Stimulated activated naive CD8-positive, alpha-beta T cell treated with anti-CD3 and anti-CD28 coated beads, Interleukin-15, Interleukin-2, amounts not matched to agents 100 ng/mL and 50 ng/mL, for 24 hours (primary cell): ENCODE data around the gene MYL9.

Experiments
- H3K27ac Mint-ChIP-seq: one replicate; pipeline ENCODE4 v1.8.0; 2021; ENCODE audit warnings: mild to moderate bottlenecking, mixed read lengths
- H3K27me3 Mint-ChIP-seq: one replicate; pipeline ENCODE4 v1.8.0; 2021; ENCODE audit warnings: mixed read lengths
- H3K36me3 Mint-ChIP-seq: one replicate; pipeline ENCODE4 v1.8.0; 2021; ENCODE audit warnings: low read depth, mixed read lengths
- H3K4me1 Mint-ChIP-seq: one replicate; pipeline ENCODE4 v1.8.0; 2021; ENCODE audit warnings: low read depth, mixed read lengths
- H3K4me3 Mint-ChIP-seq: one replicate; pipeline ENCODE4 v1.8.0; 2021; ENCODE audit warnings: mild to moderate bottlenecking, mixed read lengths
- H3K9me3 Mint-ChIP-seq: one replicate; pipeline ENCODE4 v1.8.0; 2021; ENCODE audit warnings: mixed read lengths

Gene MYL9

GRCh38 chr20:36541227-36541767 lies at the start of gene MYL9:
Gene MYL9, plus strand, starts transcription at chr20:36541519. Its CDS starts 3,366 bp downstream, at chr20:36544885.
- Mint-ChIP-seq H3K36me3 (no peaks in the 10 kb centered on the region), H3K27me3 (no peaks in the 10 kb centered on the region), H3K4me3 (no peak within 1 kb of the TSS), H3K27ac (no peak within 1 kb of the TSS), H3K9me3 (no peaks in the 10 kb centered on the region), H3K4me1 (peaks cover 3% of the 10 kb centered on the region)

GRCh38 chr20:36491901-36492617 lies 49.3 kb upstream of the MYL9 start:
- Mint-ChIP-seq H3K27me3 (no peaks in the 10 kb centered on the region), H3K4me1 (peaks cover 33% of the 10 kb centered on the region), H3K4me3 (no peak overlapping the region), H3K9me3 (no peaks in the 10 kb centered on the region), H3K27ac (peak overlapping the region; percentile 84), H3K36me3 (no peaks in the 10 kb centered on the region)

- Mint-ChIP-seq H3K27ac (no peak overlapping the region), H3K36me3 (no peaks in the 10 kb centered on the region), H3K4me1 (peaks cover 33% of the 10 kb centered on the region), H3K4me3 (no peak overlapping the region), H3K9me3 (no peaks in the 10 kb centered on the region), H3K27me3 (no peaks in the 10 kb centered on the region)
Observed at GRCh38 chr20:36493051-36493800, 48.1 kb upstream of the MYL9 start.

GRCh38 chr20:36493801-36494114 lies 47.6 kb upstream of the MYL9 start:
- no peak overlapping the region for H3K27ac Mint-ChIP-seq
- H3K4me1 Mint-ChIP-seq, result peaks cover 33% of the 10 kb centered on the region
- H3K27me3 Mint-ChIP-seq, result no peaks in the 10 kb centered on the region
- no peaks in the 10 kb centered on the region for H3K36me3 Mint-ChIP-seq
- no peak overlapping the region for H3K4me3 Mint-ChIP-seq
- H3K9me3 Mint-ChIP-seq, result no peaks in the 10 kb centered on the region

GRCh38 chr20:36496707-36497669 lies 44.3 kb upstream of the MYL9 start:
- H3K9me3 Mint-ChIP-seq, result no peaks in the 10 kb centered on the region
- H3K27me3 Mint-ChIP-seq, result no peaks in the 10 kb centered on the region
- H3K4me3 Mint-ChIP-seq, result no peak overlapping the region
- peaks cover 8% of the 10 kb centered on the region for H3K36me3 Mint-ChIP-seq
- H3K27ac Mint-ChIP-seq, result no peak overlapping the region
- peaks cover 25% of the 10 kb centered on the region for H3K4me1 Mint-ChIP-seq

- H3K4me3 Mint-ChIP-seq, result no peak overlapping the region
- no peak overlapping the region for H3K27ac Mint-ChIP-seq
- H3K36me3 Mint-ChIP-seq, result peaks cover 9% of the 10 kb centered on the region
- H3K4me1 Mint-ChIP-seq, result peaks cover 17% of the 10 kb centered on the region
- H3K27me3 Mint-ChIP-seq, result no peaks in the 10 kb centered on the region
- H3K9me3 Mint-ChIP-seq, result no peaks in the 10 kb centered on the region
Observed at GRCh38 chr20:36497856-36498255, 43.5 kb upstream of the MYL9 start.

GRCh38 chr20:36498386-36499179 lies 42.7 kb upstream of the MYL9 start:
- H3K36me3 Mint-ChIP-seq, result peaks cover 13% of the 10 kb centered on the region
- H3K27me3 Mint-ChIP-seq, result no peaks in the 10 kb centered on the region
- H3K4me3 Mint-ChIP-seq, result no peak overlapping the region
- no peak overlapping the region for H3K27ac Mint-ChIP-seq
- H3K9me3 Mint-ChIP-seq, result no peaks in the 10 kb centered on the region
- peaks cover 11% of the 10 kb centered on the region for H3K4me1 Mint-ChIP-seq

- Mint-ChIP-seq H3K4me1 (peaks cover 11% of the 10 kb centered on the region), H3K4me3 (no peak overlapping the region), H3K36me3 (peaks cover 16% of the 10 kb centered on the region), H3K9me3 (no peaks in the 10 kb centered on the region), H3K27me3 (no peaks in the 10 kb centered on the region), H3K27ac (peak overlapping the region; percentile 55)
Observed at GRCh38 chr20:36499211-36499610, 42.1 kb upstream of the MYL9 start.

GRCh38 chr20:36499723-36500501 lies 41.4 kb upstream of the MYL9 start:
- Mint-ChIP-seq H3K27me3 (no peaks in the 10 kb centered on the region), H3K27ac (no peak overlapping the region), H3K4me1 (peaks cover 11% of the 10 kb centered on the region), H3K9me3 (no peaks in the 10 kb centered on the region), H3K36me3 (peaks cover 21% of the 10 kb centered on the region), H3K4me3 (no peak overlapping the region)

GRCh38 chr20:36501367-36502006 lies 39.8 kb upstream of the MYL9 start:
- Mint-ChIP-seq H3K27ac (peak overlapping the region; percentile 75), H3K4me1 (peaks cover 11% of the 10 kb centered on the region), H3K36me3 (peaks cover 21% of the 10 kb centered on the region), H3K4me3 (no peak overlapping the region), H3K27me3 (no peaks in the 10 kb centered on the region), H3K9me3 (no peaks in the 10 kb centered on the region)

GRCh38 chr20:36504295-36504694 lies 37.0 kb upstream of the MYL9 start:
- H3K27ac Mint-ChIP-seq, result no peak overlapping the region
- peaks cover 11% of the 10 kb centered on the region for H3K4me1 Mint-ChIP-seq
- H3K4me3 Mint-ChIP-seq, result no peak overlapping the region
- no peaks in the 10 kb centered on the region for H3K27me3 Mint-ChIP-seq
- H3K36me3 Mint-ChIP-seq, result peaks cover 27% of the 10 kb centered on the region
- no peaks in the 10 kb centered on the region for H3K9me3 Mint-ChIP-seq

GRCh38 chr20:36506253-36506652 lies 35.1 kb upstream of the MYL9 start:
- H3K36me3 Mint-ChIP-seq, result peaks cover 21% of the 10 kb centered on the region
- no peak overlapping the region for H3K27ac Mint-ChIP-seq
- H3K4me3 Mint-ChIP-seq, result no peak overlapping the region
- H3K9me3 Mint-ChIP-seq, result no peaks in the 10 kb centered on the region
- H3K4me1 Mint-ChIP-seq, result peaks cover 9% of the 10 kb centered on the region
- H3K27me3 Mint-ChIP-seq, result no peaks in the 10 kb centered on the region

- Mint-ChIP-seq H3K36me3 (peaks cover 27% of the 10 kb centered on the region), H3K9me3 (no peaks in the 10 kb centered on the region), H3K4me1 (no peaks in the 10 kb centered on the region), H3K27ac (no peak overlapping the region), H3K27me3 (no peaks in the 10 kb centered on the region), H3K4me3 (no peak overlapping the region)
Observed at GRCh38 chr20:36507746-36508145, 33.6 kb upstream of the MYL9 start.
